Ramos (cell line): ENCODE results near the gene NUDT17.

Source experiments
- in situ Hi-C: fragments of 300-500 bp; cut with MboI; formaldehyde crosslinking; loops from one replicate; pipeline ENCODE4 v1.14.3; 2022; ENCODE audit warnings: low sequenced_read_pairs; ENCODE audit not compliant: unreplicated experiment

NUDT17 gene

GRCh38 chr1:145845144-145845513 is 301 bp upstream of the NUDT17 start:
- in situ Hi-C loops, result no loop called here

GRCh38 chr1:145846201-145846612 is 777 bp downstream of the NUDT17 start:
- in situ Hi-C loops, result no loop called here

DNA sequence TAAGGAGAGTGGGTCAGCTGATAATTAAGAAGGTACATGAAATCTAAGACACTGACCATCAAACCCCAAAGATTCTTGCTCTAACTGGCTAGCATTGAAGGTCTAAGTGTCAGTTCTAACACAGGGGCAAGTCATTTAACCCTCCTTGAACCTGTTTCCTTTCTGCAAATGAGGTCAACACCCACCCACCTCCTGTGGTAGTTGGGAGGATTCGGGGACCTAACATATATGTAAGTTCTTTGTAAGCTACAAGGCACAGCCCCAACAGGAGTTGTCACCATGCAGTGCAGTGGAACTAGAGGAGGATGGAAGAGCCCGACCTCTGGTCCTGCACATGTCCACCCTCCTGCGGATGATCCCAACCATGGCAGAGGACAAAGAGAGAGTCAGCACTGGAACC is 2.4 kb downstream of the NUDT17 start:
- in situ Hi-C loops, result no loop called here

GRCh38 chr1:145849356-145850160 is 4.1 kb downstream of the NUDT17 start:
- in situ Hi-C loops, result loop anchor here (5.0 kb wide), 1 partner anchor 168 kb away; no protein-coding TSS in a partner anchor

DNA sequence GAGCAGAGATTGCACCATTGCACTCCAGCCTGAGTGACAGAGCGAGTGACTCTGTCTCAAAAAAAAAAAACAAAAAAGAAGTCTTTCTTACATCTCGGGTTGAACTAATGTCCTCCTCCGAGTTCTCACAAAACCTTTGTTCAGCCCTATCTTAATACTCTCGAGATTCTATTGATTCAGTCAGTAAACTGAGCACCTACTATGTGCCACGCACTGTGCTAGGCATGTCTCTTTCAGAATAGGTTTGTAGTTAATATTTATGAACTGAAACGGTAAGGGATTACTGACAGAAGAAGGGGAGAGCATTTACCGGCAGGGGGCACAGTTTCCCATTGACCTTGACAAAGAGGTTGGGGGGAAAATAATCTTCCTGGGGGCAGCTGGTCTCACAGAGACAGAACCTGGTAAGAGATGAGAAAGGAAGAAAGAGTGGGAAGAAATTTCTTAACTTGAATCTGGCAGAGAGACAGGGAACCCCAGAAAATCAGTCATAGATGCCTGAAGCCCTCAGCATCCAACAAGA is 10.1 kb downstream of the NUDT17 start:
- in situ Hi-C loops, result no loop called here

GRCh38 chr1:145857170-145857569 is 11.7 kb downstream of the NUDT17 start:
- in situ Hi-C loops, result no loop called here

- in situ Hi-C loops, result no loop called here
Measured at GRCh38 chr1:145858238-145858900, 12.9 kb downstream of the NUDT17 start.

- in situ Hi-C loops, result no loop called here
Measured at GRCh38 chr1:145858901-145859490, 13.6 kb downstream of the NUDT17 start, which contains the start of gene PIAS3. PIAS3 (minus strand) TSS chr1:145859081; CDS start chr1:145858990, 91 bp downstream.

DNA sequence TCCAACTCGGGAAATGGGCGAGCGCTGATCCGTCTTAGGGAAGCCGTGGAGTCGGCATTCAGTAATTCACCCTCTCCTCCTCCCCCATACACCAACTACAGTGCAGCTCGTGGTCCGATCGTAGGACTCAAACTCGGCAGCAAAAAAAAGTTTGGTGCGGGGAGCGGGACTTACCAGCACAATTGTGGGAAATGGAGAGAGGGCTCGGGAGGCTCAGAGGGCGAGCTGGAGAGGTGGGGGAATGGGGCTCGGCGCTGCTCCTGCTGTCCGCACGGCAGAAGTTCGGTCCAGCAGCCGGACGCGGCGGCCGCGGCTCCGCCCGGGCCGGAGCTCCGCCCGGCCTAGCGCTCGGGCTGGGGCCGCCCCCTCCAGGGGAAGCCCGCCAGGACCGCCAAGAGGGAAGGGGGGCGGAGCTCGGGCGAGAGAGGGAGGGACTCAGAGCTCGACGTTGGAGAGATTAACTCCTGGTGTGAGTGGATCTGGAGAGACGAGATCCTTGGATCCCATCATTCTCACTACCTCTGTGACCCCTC is 14.1 kb downstream of the NUDT17 start:
- in situ Hi-C loops, result loop anchor here (5.0 kb wide), 1 partner anchor 38 kb away; no protein-coding TSS in a partner anchor

GRCh38 chr1:145863282-145864018 is 18.0 kb downstream of the NUDT17 start:
- in situ Hi-C loops, result loop anchor here (5.0 kb wide), 1 partner anchor 34 kb away; no protein-coding TSS in a partner anchor

DNA sequence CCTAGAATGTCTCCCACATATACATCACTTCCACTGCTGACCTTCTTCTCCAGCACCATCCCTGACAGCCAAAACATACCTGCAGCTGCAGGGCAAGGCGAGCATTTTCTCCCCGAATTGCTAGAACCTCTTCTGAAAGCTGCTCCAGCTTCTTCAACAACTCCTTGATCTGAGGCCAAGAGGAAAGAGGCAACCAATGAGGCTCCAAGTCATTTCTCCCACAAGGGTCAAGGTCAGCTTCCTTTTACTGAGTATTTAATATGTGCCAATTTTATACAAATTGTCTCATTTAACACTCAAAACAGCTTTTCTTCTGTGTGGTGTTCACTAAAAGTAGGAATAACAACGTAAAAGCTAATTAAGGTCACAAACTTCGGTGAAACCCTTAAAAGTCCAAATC is 22.8 kb downstream of the NUDT17 start:
- in situ Hi-C loops, result no loop called here

- in situ Hi-C loops, result no loop called here
Measured at GRCh38 chr1:145871994-145872924, 26.8 kb downstream of the NUDT17 start.

GRCh38 chr1:145874646-145875045 is 29.2 kb downstream of the NUDT17 start:
- in situ Hi-C loops, result no loop called here

DNA sequence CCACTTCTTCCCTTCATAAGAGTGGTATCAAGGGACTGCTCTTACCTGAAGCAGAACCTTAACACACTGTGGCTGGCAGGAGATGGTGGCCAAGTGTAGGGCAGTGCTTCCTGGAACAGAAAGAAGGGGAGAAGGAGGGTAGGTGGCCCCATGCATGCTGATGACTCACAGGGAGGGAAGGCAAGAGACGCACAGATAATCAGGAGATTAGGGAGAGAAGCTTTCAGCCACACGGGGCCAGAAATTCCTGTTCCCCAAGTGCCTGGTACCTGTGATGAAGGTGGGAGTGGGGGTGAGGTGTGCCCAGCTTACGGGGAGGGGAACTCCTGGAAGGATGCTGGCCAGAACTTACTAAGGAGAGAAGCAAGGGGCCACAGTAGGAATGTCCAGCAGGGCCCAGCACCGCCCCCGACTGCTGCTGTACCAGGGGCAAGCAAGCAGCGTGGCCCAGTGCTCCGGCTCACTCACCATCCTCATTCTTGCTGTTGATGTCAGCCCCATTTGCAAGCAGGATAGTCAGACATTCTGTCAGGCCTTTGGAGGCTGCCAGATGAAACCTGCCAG is 32.6 kb downstream of the NUDT17 start:
- in situ Hi-C loops, result no loop called here

- in situ Hi-C loops, result no loop called here
Measured at GRCh38 chr1:145878724-145879123, 33.3 kb downstream of the NUDT17 start.

- in situ Hi-C loops, result no loop called here
Measured at GRCh38 chr1:145879775-145880174, 34.3 kb downstream of the NUDT17 start.

- in situ Hi-C loops, result no loop called here
Measured at GRCh38 chr1:145884675-145885074, 39.2 kb downstream of the NUDT17 start.

DNA sequence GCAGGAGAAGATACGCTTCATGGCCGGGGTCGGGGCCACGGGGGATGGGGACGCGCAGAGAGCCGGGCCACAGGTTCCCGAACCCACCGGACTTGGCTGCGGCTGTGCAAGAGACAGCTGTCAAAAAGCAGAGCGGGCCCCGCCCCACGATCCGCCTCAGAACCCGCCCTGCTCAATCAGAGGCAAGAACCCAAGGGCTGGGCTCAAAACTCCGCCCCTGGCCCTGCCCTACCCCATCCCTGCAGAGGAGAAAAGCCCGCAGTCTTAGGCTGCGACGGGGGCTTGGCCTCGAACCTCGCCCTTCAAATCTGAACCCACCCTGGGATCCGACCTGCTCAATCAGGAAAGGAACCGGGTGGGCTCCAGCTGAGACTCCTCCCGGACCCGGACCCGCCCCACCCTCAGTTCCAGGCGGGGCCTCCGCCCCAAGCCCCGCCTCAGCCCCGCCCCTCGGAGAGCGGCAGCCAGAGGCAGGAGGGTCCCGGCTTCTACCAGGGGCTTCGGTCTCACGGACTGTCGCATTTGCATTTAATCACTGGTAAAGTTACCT is 40.4 kb downstream of the NUDT17 start, which contains the start of gene ANKRD35:
ANKRD35 (minus strand) TSS at position 129 of the 550 bp plus-strand sequence; CDS start at position 21, 108 bp downstream.
- in situ Hi-C loops, result no loop called here
